ENCODE measurements around the gene GP9.

DNA sequence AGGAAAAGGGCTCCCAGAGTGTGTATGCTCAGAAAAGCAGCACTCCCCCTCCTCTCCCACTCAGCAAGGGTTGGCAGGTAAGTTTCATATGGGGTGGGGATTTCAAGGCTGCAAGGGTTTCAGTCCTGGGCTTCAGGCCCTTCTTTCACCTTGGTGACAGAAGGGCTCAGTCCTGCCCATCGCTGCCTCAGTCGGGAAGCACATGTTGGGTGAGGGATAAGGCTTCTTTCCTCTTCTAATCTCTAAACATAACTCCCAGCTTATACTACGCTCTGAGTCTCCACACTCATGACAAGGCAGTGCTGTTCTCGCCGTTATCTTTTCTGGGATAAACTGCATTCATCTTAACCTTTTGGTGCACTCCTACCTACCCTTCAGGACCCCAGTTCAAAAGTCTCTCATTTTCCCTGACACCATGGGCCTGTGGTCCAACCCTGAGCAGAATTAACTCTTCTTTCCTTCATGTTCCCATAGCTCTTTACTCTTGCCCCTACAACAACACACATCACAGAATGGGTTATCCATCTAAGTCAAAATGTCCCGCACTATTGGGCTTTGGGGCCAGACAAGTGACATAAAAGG, 44.0 kb downstream of the GP9 start:
- TF ChIP-seq POLR2A (IDR thresholded peaks at IDR 0.05; ENCODE audit: low read length) (no peak), GATA1 (IDR thresholded peaks at IDR 0.05; ENCODE audit: low read depth, low read length) (no peak)
